HEK293 (cell line): ENCODE measurements around the gene STK16.

ENCODE experiments used
- EGR2 ChIP-seq: fragments of 450-650 bp; formaldehyde crosslinking; IDR thresholded peaks from 2 replicates; pipeline ENCODE4 v1.5.1; 2016; ENCODE audit warnings: low read depth, missing biosample characterization, missing genetic modification characterization
- GLI4 ChIP-seq: fragments of 450-650 bp; formaldehyde crosslinking; IDR thresholded peaks from 2 replicates; pipeline ENCODE4 v1.5.1; 2016; ENCODE audit warnings: missing biosample characterization, missing genetic modification characterization
- HOXC10 ChIP-seq: sonication (generic); formaldehyde crosslinking; IDR thresholded peaks from 2 replicates; pipeline ENCODE4 v1.8.1; 2023; ENCODE audit warnings: mild to moderate bottlenecking, missing genetic modification reagents
- INSM2 ChIP-seq: fragments of 450-650 bp; formaldehyde crosslinking; IDR thresholded peaks from 2 replicates; pipeline ENCODE4 v1.5.1; 2016; ENCODE audit warnings: missing biosample characterization, missing genetic modification characterization
- KLF7 ChIP-seq: fragments of 450-650 bp; formaldehyde crosslinking; IDR thresholded peaks from 2 replicates; pipeline ENCODE4 v1.5.1; 2016; ENCODE audit warnings: missing biosample characterization, missing genetic modification characterization, borderline replicate concordance
- OSR2 ChIP-seq: fragments of 450-650 bp; formaldehyde crosslinking; IDR thresholded peaks from 2 replicates; pipeline ENCODE4 v1.5.1; 2016; ENCODE audit warnings: missing biosample characterization, missing genetic modification characterization
- RBAK ChIP-seq: fragments of 450-650 bp; formaldehyde crosslinking; IDR thresholded peaks from 2 replicates; pipeline ENCODE4 v1.5.1; 2016; ENCODE audit warnings: missing biosample characterization, missing genetic modification characterization
- SALL2 ChIP-seq: fragments of 450-650 bp; formaldehyde crosslinking; IDR thresholded peaks from 2 replicates; pipeline ENCODE4 v1.5.0; 2017; ENCODE audit warnings: missing biosample characterization, mild to moderate bottlenecking, missing genetic modification characterization, borderline replicate concordance
- SCRT1 ChIP-seq: fragments of 450-650 bp; formaldehyde crosslinking; IDR thresholded peaks from 2 replicates; pipeline ENCODE4 v1.5.1; 2016; ENCODE audit warnings: missing biosample characterization, missing genetic modification characterization, borderline replicate concordance
- SP7 ChIP-seq: fragments of 450-650 bp; formaldehyde crosslinking; IDR thresholded peaks from 2 replicates; pipeline ENCODE4 v1.5.1; 2016; ENCODE audit warnings: missing biosample characterization, missing genetic modification characterization
- WT1 ChIP-seq: fragments of 450-650 bp; formaldehyde crosslinking; IDR thresholded peaks from 2 replicates; pipeline ENCODE4 v1.5.1; 2016; ENCODE audit warnings: missing biosample characterization, missing genetic modification characterization
- ZBTB49 ChIP-seq: fragments of 450-650 bp; formaldehyde crosslinking; IDR thresholded peaks from 2 replicates; pipeline ENCODE4 v1.5.1; 2016; ENCODE audit warnings: missing biosample characterization, missing genetic modification characterization, low read depth
- ZNF10 ChIP-seq: fragments of 450-650 bp; formaldehyde crosslinking; IDR thresholded peaks from 2 replicates; pipeline ENCODE4 v1.5.1; 2017; ENCODE audit warnings: missing biosample characterization, missing genetic modification characterization
- ZNF133 ChIP-seq: fragments of 450-650 bp; formaldehyde crosslinking; IDR thresholded peaks from 2 replicates; pipeline ENCODE4 v1.5.1; 2016; ENCODE audit warnings: missing biosample characterization, missing genetic modification characterization
- ZNF169 ChIP-seq: fragments of 450-650 bp; formaldehyde crosslinking; IDR thresholded peaks from 2 replicates; pipeline ENCODE4 v1.5.1; 2016; ENCODE audit warnings: missing biosample characterization, missing genetic modification characterization
- ZNF18 ChIP-seq: fragments of 450-650 bp; formaldehyde crosslinking; IDR thresholded peaks from 2 replicates; pipeline ENCODE4 v1.5.1; 2016; ENCODE audit warnings: missing biosample characterization, missing genetic modification characterization
- ZNF184 ChIP-seq: fragments of 450-650 bp; IDR thresholded peaks from 2 replicates; pipeline ENCODE4 v1.5.1; 2018; ENCODE audit warnings: missing biosample characterization, mild to moderate bottlenecking, missing genetic modification characterization
- ZNF23 ChIP-seq: fragments of 450-650 bp; formaldehyde crosslinking; IDR thresholded peaks from 2 replicates; pipeline ENCODE4 v1.5.1; 2016; ENCODE audit warnings: missing biosample characterization, missing genetic modification characterization, borderline replicate concordance
- ZNF341 ChIP-seq: fragments of 450-650 bp; formaldehyde crosslinking; IDR thresholded peaks from 2 replicates; pipeline ENCODE4; 2016; ENCODE audit warnings: low read depth, missing biosample characterization, missing genetic modification characterization
- ZNF354C ChIP-seq: fragments of 450-650 bp; formaldehyde crosslinking; IDR thresholded peaks from 2 replicates; pipeline ENCODE4 v1.5.1; 2016; ENCODE audit warnings: missing biosample characterization, missing genetic modification characterization, low read depth, borderline replicate concordance
- ZNF600 ChIP-seq: fragments of 450-650 bp; formaldehyde crosslinking; IDR thresholded peaks from 2 replicates; pipeline ENCODE4 v1.5.1; 2016; ENCODE audit warnings: missing biosample characterization, missing genetic modification characterization
- ZNF664 ChIP-seq: fragments of 450-650 bp; formaldehyde crosslinking; IDR thresholded peaks from 2 replicates; pipeline ENCODE4 v1.5.1; 2016; ENCODE audit warnings: missing biosample characterization, missing genetic modification characterization
- ZNF776 ChIP-seq: fragments of 450-650 bp; formaldehyde crosslinking; IDR thresholded peaks from 2 replicates; pipeline ENCODE4 v1.5.0; 2017; ENCODE audit warnings: missing biosample characterization, missing genetic modification characterization, borderline replicate concordance
- ZSCAN18 ChIP-seq: fragments of 450-650 bp; formaldehyde crosslinking; IDR thresholded peaks from 2 replicates; pipeline ENCODE4 v1.5.1; 2016; ENCODE audit warnings: missing biosample characterization, missing genetic modification characterization
- ZSCAN5A ChIP-seq: fragments of 450-650 bp; formaldehyde crosslinking; IDR thresholded peaks from 2 replicates; pipeline ENCODE4 v1.5.1; 2016; ENCODE audit warnings: missing biosample characterization, missing genetic modification characterization
- TF ChIP-seq, protein P1 (sequence below): IDR thresholded peaks from 2 replicates; pipeline ENCODE4 v1.6.1; 2011; ENCODE audit warnings: mild to moderate bottlenecking, low read depth, low read length, borderline replicate concordance
- TF ChIP-seq, protein P2 (sequence below): fragments of 450-650 bp; formaldehyde crosslinking; IDR thresholded peaks from 2 replicates; pipeline ENCODE4 v1.5.1; 2016; ENCODE audit warnings: missing biosample characterization, missing genetic modification characterization

STK16 gene

GRCh38 chr2:219245148-219245898, at the start of gene STK16, which contains the start of gene GLB1L (continued):
- TF ChIP-seq ZNF776 (tag by site-specific recombination) (no peak), SP7 (tag by site-specific recombination) (peak; percentile 41; the same call in 1 of the 2 replicates), ZNF10 (tag by site-specific recombination) (no peak), ZNF354C (tag by site-specific recombination) (no peak), OSR2 (tag by site-specific recombination) (no peak), ZNF169 (tag by site-specific recombination) (no peak), GLI4 (tag by site-specific recombination) (no peak), SALL2 (tag by site-specific recombination) (no peak), INSM2 (peak; percentile 33; the same call in 1 of the 2 replicates), ZSCAN5A (tag by site-specific recombination) (no peak), ZSCAN18 (tag by site-specific recombination) (no peak), ZNF600 (peak; percentile 56), RBAK (tag by site-specific recombination) (no peak), ZBTB49 (tag by site-specific recombination) (no peak), SCRT1 (tag by site-specific recombination) (no peak), ZNF133 (tag by site-specific recombination) (no peak), ZNF341 (peak; percentile 36), WT1 (tag by site-specific recombination) (no peak), ZNF23 (tag by site-specific recombination) (no peak), ZNF664 (tag by site-specific recombination) (no peak), KLF7 (no peak), EGR2 (no peak), HOXC10 (no peak), ZNF184 (tag by site-specific recombination) (no peak), ZNF18 (tag by site-specific recombination) (no peak)
- TF ChIP-seq, protein P1, sequence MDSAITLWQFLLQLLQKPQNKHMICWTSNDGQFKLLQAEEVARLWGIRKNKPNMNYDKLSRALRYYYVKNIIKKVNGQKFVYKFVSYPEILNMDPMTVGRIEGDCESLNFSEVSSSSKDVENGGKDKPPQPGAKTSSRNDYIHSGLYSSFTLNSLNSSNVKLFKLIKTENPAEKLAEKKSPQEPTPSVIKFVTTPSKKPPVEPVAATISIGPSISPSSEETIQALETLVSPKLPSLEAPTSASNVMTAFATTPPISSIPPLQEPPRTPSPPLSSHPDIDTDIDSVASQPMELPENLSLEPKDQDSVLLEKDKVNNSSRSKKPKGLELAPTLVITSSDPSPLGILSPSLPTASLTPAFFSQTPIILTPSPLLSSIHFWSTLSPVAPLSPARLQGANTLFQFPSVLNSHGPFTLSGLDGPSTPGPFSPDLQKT = peak; percentile 80; the same call in 1 of the 2 replicates
- TF ChIP-seq, protein P2, sequence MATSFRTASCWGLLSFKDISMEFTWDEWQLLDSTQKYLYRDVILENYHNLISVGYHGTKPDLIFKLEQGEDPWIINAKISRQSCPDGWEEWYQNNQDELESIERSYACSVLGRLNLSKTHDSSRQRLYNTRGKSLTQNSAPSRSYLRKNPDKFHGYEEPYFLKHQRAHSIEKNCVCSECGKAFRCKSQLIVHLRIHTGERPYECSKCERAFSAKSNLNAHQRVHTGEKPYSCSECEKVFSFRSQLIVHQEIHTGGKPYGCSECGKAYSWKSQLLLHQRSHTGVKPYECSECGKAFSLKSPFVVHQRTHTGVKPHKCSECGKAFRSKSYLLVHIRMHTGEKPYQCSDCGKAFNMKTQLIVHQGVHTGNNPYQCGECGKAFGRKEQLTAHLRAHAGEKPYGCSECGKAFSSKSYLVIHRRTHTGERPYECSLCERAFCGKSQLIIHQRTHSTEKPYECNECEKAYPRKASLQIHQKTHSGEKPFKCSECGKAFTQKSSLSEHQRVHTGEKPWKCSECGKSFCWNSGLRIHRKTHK (tag by site-specific recombination) = no peak
